GM12892 (cell line): ENCODE measurements around the gene SPECC1L.

Experiments
- POLR2A ChIP-seq: IDR thresholded peaks from 2 replicates; pipeline ENCODE4 v1.6.1; 2011; ENCODE audit warnings: low read depth, low read length, control low read depth
- TAF1 ChIP-seq: IDR thresholded peaks from 2 replicates; pipeline ENCODE4 v1.6.1; 2011; ENCODE audit warnings: low read depth, mild to moderate bottlenecking, control low read depth, low read length, borderline replicate concordance

- no peak for TF ChIP-seq TAF1
- no peak for TF ChIP-seq POLR2A
These were observed 113.5 kb downstream of the SPECC1L start for GRCh38 chr22:24384131-24384530.
